Activated naive CD4-positive, alpha-beta T cell treated with anti-CD3 and anti-CD28 coated beads, Interleukin-2, amount 50 U/mL, for 16 hours (primary cell): ENCODE data around the gene HOXA2.

ENCODE experiments used
- DNase-seq: peaks from one replicate; pipeline ENCODE4 v3.0.0-alpha.2; 2020

HOXA2 gene

GRCh38 chr7:27141137-27141922 is 38.8 kb upstream of the HOXA2 start:
- DNase-seq: no peak

GRCh38 chr7:27140126-27140857 is 37.8 kb upstream of the HOXA2 start:
- no peak for DNase-seq

- DNase-seq: no peak
These were observed 37.0 kb upstream of the HOXA2 start for GRCh38 chr7:27139334-27140125.

- no peak for DNase-seq
These were observed 36.5 kb upstream of the HOXA2 start for GRCh38 chr7:27138985-27139333.

GRCh38 chr7:27138472-27138871 is 36.0 kb upstream of the HOXA2 start:
- DNase-seq: no peak

- DNase-seq: no peak
These were observed 35.3 kb upstream of the HOXA2 start for GRCh38 chr7:27137640-27138315.

- DNase-seq: no peak
These were observed 31.9 kb upstream of the HOXA2 start for GRCh38 chr7:27134392-27134791.

- no peak for DNase-seq
These were observed 31.1 kb upstream of the HOXA2 start for GRCh38 chr7:27133409-27134231.

GRCh38 chr7:27132978-27133377 is 30.5 kb upstream of the HOXA2 start:
- no peak for DNase-seq

GRCh38 chr7:27132214-27132613 is 29.7 kb upstream of the HOXA2 start:
- DNase-seq: no peak

GRCh38 chr7:27131390-27131819 is 28.9 kb upstream of the HOXA2 start:
- no peak for DNase-seq

- DNase-seq: peak; percentile 83
These were observed 28.3 kb upstream of the HOXA2 start, which contains the start of gene HOXA4 for GRCh38 chr7:27130540-27131389. Gene HOXA4, minus strand, starts transcription at chr7:27130757. Its CDS starts 24 bp downstream, at chr7:27130733.

- no peak for DNase-seq
These were observed 27.5 kb upstream of the HOXA2 start for GRCh38 chr7:27129729-27130539.

GRCh38 chr7:27128776-27129728 is 26.6 kb upstream of the HOXA2 start:
- no peak for DNase-seq

- DNase-seq: no peak
These were observed 25.6 kb upstream of the HOXA2 start for GRCh38 chr7:27128034-27128433.

GRCh38 chr7:27126596-27127327 is 24.3 kb upstream of the HOXA2 start:
- no peak for DNase-seq

GRCh38 chr7:27125986-27126394 is 23.5 kb upstream of the HOXA2 start:
- DNase-seq: no peak
